ENCODE results near the gene C6orf132. TPM values are rescaled to one million over a fixed set of nuclear protein-coding genes. Genes with fewer than 3 reads are reported as not detected.

Gene C6orf132
- total and polyA plus RNA-seq, 2 experiments from 2014 or later: 22.2 to 40.9 TPM

- TF ChIP-seq, protein P1, sequence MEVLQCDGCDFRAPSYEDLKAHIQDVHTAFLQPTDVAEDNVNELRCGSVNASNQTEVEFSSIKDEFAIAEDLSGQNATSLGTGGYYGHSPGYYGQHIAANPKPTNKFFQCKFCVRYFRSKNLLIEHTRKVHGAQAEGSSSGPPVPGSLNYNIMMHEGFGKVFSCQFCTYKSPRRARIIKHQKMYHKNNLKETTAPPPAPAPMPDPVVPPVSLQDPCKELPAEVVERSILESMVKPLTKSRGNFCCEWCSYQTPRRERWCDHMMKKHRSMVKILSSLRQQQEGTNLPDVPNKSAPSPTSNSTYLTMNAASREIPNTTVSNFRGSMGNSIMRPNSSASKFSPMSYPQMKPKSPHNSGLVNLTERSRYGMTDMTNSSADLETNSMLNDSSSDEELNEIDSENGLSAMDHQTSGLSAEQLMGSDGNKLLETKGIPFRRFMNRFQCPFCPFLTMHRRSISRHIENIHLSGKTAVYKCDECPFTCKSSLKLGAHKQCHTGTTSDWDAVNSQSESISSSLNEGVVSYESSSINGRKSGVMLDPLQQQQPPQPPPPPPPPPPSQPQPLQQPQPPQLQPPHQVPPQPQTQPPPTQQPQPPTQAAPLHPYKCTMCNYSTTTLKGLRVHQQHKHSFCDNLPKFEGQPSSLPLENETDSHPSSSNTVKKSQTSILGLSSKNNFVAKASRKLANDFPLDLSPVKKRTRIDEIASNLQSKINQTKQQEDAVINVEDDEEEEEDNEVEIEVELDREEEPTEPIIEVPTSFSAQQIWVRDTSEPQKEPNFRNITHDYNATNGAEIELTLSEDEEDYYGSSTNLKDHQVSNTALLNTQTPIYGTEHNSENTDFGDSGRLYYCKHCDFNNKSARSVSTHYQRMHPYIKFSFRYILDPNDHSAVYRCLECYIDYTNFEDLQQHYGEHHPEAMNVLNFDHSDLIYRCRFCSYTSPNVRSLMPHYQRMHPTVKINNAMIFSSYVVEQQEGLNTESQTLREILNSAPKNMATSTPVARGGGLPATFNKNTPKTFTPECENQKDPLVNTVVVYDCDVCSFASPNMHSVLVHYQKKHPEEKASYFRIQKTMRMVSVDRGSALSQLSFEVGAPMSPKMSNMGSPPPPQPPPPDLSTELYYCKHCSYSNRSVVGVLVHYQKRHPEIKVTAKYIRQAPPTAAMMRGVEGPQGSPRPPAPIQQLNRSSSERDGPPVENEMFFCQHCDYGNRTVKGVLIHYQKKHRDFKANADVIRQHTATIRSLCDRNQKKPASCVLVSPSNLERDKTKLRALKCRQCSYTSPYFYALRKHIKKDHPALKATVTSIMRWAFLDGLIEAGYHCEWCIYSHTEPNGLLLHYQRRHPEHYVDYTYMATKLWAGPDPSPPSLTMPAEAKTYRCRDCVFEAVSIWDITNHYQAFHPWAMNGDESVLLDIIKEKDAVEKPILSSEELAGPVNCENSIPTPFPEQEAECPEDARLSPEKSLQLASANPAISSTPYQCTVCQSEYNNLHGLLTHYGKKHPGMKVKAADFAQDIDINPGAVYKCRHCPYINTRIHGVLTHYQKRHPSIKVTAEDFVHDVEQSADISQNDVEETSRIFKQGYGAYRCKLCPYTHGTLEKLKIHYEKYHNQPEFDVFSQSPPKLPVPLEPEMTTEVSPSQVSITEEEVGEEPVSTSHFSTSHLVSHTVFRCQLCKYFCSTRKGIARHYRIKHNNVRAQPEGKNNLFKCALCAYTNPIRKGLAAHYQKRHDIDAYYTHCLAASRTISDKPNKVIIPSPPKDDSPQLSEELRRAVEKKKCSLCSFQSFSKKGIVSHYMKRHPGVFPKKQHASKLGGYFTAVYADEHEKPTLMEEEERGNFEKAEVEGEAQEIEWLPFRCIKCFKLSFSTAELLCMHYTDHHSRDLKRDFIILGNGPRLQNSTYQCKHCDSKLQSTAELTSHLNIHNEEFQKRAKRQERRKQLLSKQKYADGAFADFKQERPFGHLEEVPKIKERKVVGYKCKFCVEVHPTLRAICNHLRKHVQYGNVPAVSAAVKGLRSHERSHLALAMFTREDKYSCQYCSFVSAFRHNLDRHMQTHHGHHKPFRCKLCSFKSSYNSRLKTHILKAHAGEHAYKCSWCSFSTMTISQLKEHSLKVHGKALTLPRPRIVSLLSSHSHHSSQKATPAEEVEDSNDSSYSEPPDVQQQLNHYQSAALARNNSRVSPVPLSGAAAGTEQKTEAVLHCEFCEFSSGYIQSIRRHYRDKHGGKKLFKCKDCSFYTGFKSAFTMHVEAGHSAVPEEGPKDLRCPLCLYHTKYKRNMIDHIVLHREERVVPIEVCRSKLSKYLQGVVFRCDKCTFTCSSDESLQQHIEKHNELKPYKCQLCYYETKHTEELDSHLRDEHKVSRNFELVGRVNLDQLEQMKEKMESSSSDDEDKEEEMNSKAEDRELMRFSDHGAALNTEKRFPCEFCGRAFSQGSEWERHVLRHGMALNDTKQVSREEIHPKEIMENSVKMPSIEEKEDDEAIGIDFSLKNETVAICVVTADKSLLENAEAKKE (CRISPR knock-in tag; IDR thresholded peaks at IDR 0.05): no peak
- TF ChIP-seq STAT1 (IDR thresholded peaks at IDR 0.05; ENCODE audit: unreplicated experiment): no peak
- TF ChIP-seq NANOG (IDR thresholded peaks at IDR 0.05; ENCODE audit: borderline replicate concordance): no peak
- TF ChIP-seq POLR2AphosphoS5 (IDR thresholded peaks at IDR 0.05; ENCODE audit: low read depth): no peak
- no peak for TF ChIP-seq ZNF114 (CRISPR knock-in tag; IDR thresholded peaks at IDR 0.05)
Measured at GRCh38 chr6:42150254-42150653, 7.8 kb upstream of the C6orf132 start (continued).

- H3F3A ChIP-seq (replicated peaks; ENCODE audit: low read depth): peaks cover 5% of the 10 kb centered on the region; the same call in 1 of the 2 replicates
- H3K27me3 ChIP-seq (ENCODE audit: insufficient read depth): no peaks in the 10 kb centered on the region
- peaks cover 5% of the 10 kb centered on the region; the same call in 1 of the 2 replicates for H3K79me2 ChIP-seq (replicated peaks; ENCODE audit: insufficient read depth)
- ATAC-seq: peak; percentile 19; the same call in 1 of the 3 replicates
- no peaks in the 10 kb centered on the region for H3K36me3 ChIP-seq (ENCODE audit: insufficient read depth)
- H3K4me2 ChIP-seq: no peak overlapping the region
- H3K4me1 ChIP-seq (ENCODE audit: insufficient read depth): peaks cover 7% of the 10 kb centered on the region
- H4K20me1 ChIP-seq (replicated peaks; ENCODE audit: insufficient read depth): no peaks in the 10 kb centered on the region
- Mint-ChIP-seq H3K27me3 (ENCODE audit: insufficient read depth, low read depth, poor library complexity) (peaks cover 18% of the 10 kb centered on the region), H3K4me1 (peaks cover 19% of the 10 kb centered on the region), H3K36me3 (ENCODE audit: low read depth) (no peaks in the 10 kb centered on the region; the same call in 2 of the 3 replicates), H3K9me3 (no peaks in the 10 kb centered on the region), H3K27ac (no peak overlapping the region), H3K4me3 (no peak overlapping the region)
- no peak for DNase-seq (ENCODE audit: low spot score)
- no peak overlapping the region for H3K4me3 ChIP-seq
- H3K27ac ChIP-seq (ENCODE audit: low read depth): no peak overlapping the region
- TF ChIP-seq EZH2phosphoT487 (IDR thresholded peaks at IDR 0.05; ENCODE audit: unreplicated experiment): no peak
- TF ChIP-seq, protein P2, sequence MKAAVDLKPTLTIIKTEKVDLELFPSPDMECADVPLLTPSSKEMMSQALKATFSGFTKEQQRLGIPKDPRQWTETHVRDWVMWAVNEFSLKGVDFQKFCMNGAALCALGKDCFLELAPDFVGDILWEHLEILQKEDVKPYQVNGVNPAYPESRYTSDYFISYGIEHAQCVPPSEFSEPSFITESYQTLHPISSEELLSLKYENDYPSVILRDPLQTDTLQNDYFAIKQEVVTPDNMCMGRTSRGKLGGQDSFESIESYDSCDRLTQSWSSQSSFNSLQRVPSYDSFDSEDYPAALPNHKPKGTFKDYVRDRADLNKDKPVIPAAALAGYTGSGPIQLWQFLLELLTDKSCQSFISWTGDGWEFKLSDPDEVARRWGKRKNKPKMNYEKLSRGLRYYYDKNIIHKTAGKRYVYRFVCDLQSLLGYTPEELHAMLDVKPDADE (IDR thresholded peaks at IDR 0.05): no peak
- TF ChIP-seq POLR2AphosphoS5 (IDR thresholded peaks at IDR 0.05; ENCODE audit: low read depth): no peak
- TF ChIP-seq NANOG (IDR thresholded peaks at IDR 0.05; ENCODE audit: borderline replicate concordance): no peak
- no peaks in the 10 kb centered on the region for H3K9me2 ChIP-seq (ENCODE audit: insufficient read depth)
- H2AFZ ChIP-seq: no peak overlapping the region
Measured at GRCh38 chr6:42148058-42148457, 5.6 kb upstream of the C6orf132 start.
